Right forelimb (tissue), 1 donor: ENCODE measurements around the gene GRIN2B.

Experiments used
- DNase-seq: peaks from one replicate; pipeline ENCODE4 v3.0.0-alpha.2; 2018

Gene GRIN2B

GRCh38 chr12:13981296-13981962, at the start of gene GRIN2B:
Gene GRIN2B, minus strand, starts transcription at chr12:13981602. Its CDS starts 115,394 bp downstream, at chr12:13866208.
- no peak for DNase-seq

DNA sequence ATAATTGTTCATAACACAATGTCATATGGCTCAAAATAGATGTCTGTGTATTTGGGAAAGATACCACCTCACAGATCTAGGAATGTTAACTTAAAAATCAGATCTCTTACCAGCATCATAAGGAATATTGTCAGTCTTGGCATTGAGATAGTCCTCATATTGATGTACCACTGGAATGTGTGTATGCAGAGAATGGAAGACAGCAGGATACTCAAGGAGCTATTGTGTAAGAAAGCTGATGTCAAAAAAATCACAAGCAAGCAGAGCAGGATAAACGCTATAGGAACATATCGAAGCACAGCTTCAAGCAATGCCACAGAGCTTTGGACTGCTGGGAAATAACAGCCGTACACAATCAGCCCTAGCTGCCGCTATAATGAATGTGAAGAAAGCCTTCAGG, 45.1 kb upstream of the GRIN2B start:
- no peak for DNase-seq

DNA sequence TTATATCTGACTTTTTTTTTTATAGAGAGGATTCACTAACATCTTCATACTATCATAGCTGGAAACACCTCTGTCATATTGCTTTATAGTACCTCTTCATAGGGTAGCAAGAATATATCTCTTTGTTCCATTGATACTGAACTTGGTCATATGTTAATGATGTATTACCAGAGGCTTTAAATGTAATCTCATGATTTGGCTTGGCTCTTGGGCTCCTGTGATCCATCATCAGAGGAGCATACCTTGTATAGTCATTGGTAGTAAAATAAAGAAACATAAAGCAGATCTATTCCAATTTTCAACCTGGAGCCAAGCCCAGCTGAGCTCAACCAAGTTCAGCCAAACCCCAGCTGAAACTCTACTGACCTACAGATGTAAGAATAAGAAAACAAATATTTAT, 43.2 kb upstream of the GRIN2B start:
- no peak for DNase-seq

GRCh38 chr12:14018080-14018479, 36.7 kb upstream of the GRIN2B start:
- DNase-seq = no peak

DNA sequence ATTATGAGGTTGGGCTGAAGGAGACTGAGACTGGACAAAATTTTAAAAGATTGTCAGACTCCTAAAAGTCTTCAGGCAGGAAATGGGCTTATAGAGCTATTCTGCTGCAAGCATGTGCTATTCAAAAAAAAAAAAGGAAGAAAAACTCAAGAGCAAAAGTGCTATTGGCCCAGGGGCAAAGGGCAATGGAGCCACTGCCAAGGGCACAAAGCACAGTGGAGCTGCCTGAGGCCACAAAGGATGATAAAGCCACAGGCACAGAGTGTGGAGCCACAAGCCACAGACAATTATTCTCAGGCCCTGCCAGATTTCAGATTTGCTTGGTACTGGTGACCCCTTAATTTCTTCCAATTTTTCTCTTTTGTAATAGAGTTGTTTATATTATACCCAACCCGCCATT, 29.6 kb upstream of the GRIN2B start:
- no peak for DNase-seq

DNA sequence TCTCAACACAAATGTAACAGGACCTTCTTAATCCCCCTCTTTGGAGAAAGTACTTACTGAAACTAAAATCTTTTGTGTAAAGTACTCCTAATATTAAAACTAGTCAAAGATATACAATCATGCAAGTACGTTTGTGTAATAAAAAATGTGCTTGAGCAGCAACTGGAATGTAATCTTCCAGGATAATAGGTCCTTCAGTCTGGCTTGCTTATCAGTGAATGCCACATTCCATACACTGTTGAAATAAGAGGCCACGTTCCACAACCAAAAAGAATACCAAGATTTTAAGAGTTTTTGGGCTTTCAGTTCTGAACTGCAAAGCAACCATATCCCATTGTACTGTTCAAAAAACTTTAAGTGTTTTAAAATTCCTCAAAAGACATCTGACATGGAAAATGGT, 26.2 kb upstream of the GRIN2B start:
- DNase-seq = no peak

GRCh38 chr12:13992585-13992984, 11.2 kb upstream of the GRIN2B start:
- DNase-seq = no peak

DNA sequence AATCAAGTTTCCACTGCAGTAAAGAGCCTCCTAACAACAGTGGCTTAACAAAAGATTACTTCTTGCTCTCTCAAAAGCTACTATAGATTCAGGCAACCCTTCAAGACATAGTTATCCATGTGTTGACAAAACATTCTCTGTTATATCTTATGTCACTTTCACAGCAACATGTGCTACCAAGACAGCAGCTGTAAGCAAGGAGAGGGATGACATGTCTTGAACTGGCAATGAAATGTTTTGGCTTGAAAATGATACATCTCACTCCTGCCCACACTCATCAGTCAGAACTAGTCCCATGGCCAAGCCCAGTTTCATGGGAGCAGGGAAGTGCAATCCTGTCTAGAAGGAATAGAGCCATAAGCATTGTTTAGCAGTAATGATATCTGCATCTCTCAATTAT, 10.7 kb upstream of the GRIN2B start:
- DNase-seq = no peak

- DNase-seq = no peak
These were observed 4.6 kb upstream of the GRIN2B start for GRCh38 chr12:13986031-13986430.

DNA sequence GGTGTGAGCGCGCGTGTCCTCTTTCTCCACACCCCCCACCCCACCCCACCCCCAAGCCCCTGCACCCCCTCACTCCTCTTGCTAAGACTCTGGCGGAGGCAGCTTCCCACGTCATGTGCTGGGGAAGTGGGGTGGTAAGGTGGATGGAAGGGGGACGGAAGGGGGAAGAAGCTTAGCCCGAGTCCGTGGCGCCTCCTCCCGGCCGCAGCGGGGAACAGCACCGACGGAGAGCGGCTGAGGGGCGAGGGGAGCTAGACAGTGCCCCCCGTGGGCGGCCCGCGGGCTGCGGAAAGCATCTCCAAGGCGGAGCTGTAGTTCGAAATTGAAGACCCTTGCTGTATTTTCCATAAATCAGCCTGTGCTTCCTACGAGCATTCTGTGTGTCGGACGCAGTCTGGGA, 588 bp upstream of the GRIN2B start:
- DNase-seq = peak; percentile 71

DNA sequence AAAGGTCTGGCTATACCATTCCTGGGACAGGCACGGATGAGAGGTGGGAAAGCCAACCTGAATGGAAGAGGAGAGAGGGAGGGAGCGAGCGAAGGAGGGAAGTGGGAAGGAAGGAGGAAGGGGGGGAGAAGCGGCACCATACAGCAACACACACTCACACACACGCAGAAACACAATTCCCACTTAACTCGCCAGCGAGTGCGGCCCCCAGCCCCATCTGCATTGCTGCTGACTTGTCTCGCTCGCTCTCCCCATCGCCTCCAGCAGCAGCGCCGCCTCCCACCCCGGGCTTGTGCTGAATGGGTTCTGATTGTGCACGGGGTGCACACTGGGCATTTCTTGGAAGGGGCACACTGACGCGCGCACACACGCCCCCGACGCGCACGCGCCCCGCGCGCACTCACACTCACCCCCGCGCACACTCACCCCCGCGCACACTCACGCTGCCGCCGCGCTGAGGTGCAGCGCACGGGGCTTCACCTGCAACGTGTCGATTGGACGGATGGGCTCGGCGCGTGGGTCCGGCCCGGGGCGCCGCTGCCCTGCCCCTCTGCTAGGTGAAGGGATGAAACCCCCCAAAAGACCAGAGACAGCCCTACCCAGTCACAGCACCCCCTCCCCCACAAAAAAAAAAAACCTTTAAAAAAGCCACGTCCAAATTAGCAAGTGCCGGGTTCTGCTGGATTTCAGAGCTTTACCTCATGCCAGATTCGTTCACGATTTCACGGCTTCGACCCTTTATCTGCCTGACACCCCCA, 685 bp downstream of the GRIN2B start:
- no peak for DNase-seq

DNA sequence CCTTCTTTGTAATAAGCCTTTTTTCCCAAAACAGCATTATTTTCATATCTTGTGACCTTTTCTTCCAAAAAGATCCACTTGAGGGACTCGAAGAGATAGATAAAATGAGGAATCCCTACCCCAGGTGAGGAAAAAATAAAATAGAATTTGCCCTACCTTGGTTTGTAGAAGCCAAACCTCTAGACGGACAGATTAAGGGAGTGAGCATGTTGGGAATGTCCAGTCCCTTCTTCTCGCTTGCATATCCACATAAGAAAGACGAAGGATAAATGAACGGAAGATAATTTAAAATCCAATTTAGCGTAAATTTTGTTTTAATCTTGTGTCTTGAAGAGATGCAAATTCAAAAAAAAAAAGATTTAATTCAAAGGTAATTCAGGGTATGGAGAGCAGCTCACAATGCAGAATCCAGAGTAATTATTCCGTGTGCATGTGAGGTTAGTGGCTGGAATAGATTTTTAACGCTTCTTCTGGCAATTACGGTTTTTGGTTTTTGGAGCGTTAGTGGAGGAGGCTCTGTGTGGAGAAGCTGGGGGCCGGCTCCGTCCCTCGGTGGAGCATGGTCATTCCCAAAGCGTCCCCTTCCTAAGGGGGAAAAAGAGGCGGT, 1.5 kb downstream of the GRIN2B start:
- DNase-seq = no peak

GRCh38 chr12:13978876-13979275, 2.5 kb downstream of the GRIN2B start:
- no peak for DNase-seq

GRCh38 chr12:13976880-13977279, 4.5 kb downstream of the GRIN2B start:
- DNase-seq = no peak

GRCh38 chr12:13976028-13976584, 5.3 kb downstream of the GRIN2B start:
- no peak for DNase-seq

GRCh38 chr12:13973996-13974395, 7.4 kb downstream of the GRIN2B start:
- no peak for DNase-seq

GRCh38 chr12:13970803-13971202, 10.6 kb downstream of the GRIN2B start:
- no peak for DNase-seq

DNA sequence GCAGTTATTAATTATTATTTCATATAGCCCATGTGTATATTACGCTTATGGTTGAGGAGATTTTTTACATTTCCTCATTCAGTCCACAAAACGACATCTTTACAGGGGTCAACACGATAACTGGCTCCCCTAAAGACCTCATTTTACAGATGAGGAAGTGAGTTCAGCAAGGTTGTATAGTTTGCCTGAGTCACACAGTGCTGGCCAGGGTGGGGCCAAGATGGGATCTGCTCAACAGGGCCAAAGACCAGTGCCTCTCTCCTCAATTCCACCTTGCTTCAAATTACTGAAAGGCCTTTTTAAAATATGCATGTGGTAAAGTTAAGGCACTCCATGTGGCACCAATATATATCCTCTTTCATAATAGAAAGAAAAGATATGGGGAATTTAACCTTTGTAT, 13.1 kb downstream of the GRIN2B start:
- DNase-seq = no peak

- DNase-seq = no peak
These were observed 16.7 kb downstream of the GRIN2B start for GRCh38 chr12:13964666-13965065.

DNA sequence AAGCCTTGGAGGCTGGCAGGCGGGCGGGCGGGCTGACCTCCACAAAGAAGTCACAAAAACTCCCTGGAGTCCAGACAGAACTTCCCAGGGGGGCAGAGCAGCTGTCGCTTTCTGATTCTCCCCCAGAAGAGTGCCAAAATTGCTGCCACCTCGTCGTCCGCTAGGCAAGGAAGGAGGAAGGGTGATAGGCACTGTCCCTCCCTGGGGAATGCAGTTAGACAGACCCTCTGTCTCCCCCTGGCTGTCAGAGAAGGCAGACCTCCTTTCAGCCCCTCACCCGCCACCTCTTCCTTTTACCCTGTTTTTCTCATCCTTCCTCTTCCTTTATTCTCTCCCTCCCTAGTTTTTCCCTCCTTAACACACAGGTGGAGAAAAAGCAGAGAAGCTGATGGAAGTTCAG, 18.7 kb downstream of the GRIN2B start:
- no peak for DNase-seq

DNA sequence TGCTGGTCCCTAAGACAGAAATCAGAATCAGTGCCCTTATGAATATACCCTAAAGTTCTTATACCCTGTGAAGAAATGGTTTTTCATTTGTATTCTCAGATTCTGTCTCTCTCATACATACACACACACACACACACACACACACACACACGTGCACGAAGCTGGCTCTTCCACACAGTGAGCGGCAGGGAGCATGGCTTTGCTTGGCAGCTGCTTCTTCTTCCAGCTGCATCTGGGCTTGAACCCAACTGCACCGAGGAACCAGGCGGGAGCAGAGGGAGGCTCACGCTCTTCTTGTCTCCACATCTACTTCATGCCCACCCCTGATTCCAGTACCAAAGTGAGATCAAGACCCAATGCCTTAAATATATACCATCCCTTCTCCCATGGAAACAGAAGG, 19.4 kb downstream of the GRIN2B start:
- DNase-seq = peak; percentile 68

GRCh38 chr12:13959131-13959723, 22.2 kb downstream of the GRIN2B start:
- no peak for DNase-seq

DNA sequence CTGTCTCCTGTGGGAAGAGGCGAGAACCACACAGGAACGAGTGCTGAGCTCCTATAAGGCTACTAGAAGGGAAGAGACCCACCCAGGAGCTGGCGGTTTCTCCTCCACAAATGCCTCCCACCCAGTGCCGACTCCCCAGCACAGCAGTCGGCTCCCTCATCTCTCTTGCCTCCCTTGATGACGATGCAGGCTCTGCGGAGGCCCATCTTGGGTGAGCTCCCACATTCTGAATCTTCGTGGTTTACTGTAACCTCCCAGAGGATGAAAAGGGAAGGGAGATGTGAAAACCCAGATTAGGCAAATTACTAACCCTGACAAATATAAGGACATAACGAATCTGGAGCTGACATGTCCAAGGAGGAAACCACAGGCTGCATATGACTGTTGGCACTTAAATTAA, 23.8 kb downstream of the GRIN2B start:
- DNase-seq = no peak
